GM12801 (cell line): Measurements from ENCODE around the gene PPP1R10.

Experiments used
- TF ChIP-seq, protein P1 (sequence below): IDR thresholded peaks from one replicate; pipeline ENCODE4 v1.5.1; 2011; ENCODE audit warnings: control low read depth; ENCODE audit not compliant: insufficient read length; ENCODE audit errors: extremely low read depth

The PPP1R10 gene

GRCh38 chr6:30615219-30615957, 1.7 kb downstream of the PPP1R10 start:
- TF ChIP-seq, protein P1, sequence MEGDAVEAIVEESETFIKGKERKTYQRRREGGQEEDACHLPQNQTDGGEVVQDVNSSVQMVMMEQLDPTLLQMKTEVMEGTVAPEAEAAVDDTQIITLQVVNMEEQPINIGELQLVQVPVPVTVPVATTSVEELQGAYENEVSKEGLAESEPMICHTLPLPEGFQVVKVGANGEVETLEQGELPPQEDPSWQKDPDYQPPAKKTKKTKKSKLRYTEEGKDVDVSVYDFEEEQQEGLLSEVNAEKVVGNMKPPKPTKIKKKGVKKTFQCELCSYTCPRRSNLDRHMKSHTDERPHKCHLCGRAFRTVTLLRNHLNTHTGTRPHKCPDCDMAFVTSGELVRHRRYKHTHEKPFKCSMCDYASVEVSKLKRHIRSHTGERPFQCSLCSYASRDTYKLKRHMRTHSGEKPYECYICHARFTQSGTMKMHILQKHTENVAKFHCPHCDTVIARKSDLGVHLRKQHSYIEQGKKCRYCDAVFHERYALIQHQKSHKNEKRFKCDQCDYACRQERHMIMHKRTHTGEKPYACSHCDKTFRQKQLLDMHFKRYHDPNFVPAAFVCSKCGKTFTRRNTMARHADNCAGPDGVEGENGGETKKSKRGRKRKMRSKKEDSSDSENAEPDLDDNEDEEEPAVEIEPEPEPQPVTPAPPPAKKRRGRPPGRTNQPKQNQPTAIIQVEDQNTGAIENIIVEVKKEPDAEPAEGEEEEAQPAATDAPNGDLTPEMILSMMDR = no peak

- TF ChIP-seq, protein P1 = no peak
Observed at GRCh38 chr6:30614843-30615218, 2.2 kb downstream of the PPP1R10 start.

DNA sequence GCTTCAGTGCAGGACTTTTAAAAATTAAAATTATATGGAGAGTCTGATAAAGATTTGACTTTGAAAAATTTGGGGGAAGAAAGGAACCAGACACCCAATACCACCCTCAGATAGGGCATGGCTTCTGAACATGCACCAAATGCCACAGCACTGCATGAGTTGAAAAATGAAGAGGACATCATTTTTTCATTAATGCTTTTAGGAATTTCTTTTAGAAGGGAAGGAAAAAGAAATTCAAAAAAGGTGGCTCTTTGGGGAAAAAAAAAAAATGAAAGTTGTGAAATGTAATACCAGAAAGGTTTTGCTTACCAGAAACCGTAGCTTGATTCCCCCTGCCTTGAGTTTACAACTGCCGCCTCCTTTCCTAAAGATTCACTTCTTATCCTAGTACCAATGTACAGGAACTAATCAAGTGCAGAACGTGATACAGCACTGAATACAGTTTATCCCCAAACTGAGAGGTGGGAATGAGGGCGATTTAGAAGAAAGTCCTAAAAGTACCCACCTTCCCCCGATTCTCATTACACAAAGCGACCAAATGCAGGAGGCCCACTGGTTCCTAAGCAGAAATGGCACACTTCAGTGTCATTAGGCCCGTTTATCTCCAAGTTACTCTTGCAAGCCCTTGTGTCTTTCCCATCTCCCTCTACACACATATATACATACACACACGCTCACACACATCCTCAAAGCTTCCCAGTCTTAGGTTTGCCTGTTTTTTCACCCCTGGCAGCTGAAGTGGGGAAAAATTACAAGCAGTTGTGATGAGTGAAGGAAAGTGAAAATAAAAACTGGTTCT, 2.8 kb downstream of the PPP1R10 start:
- TF ChIP-seq, protein P1 = no peak

- TF ChIP-seq, protein P1 = no peak
Observed at GRCh38 chr6:30613251-30614043, 3.6 kb downstream of the PPP1R10 start.

DNA sequence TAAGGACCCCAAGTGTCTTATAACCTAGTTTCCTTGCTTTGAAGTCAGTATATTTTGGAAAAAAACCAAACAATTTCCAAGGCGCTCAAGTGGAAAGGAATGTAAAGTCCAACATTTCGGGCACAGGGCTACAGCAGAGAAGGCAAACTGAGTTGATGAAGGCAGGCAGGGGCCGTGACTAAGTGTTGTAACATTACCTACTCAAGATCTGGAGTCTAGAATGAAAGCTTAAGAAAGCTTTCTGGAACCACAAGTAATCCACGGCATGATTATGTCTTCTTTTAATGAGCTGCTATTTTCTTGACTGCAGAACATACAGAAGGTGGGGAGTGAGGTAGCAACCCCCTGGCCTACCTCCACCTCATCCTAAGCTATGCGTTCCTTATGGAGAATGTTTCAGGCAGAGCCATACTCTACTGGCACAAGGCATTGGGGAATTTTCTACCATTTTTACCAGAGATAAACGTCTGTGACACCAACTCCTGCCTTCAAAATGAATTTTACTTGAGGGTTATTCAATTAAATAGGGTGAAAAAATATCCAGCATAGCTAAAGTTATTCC, 4.3 kb downstream of the PPP1R10 start:
- TF ChIP-seq, protein P1 = no peak

GRCh38 chr6:30612213-30612612, 4.8 kb downstream of the PPP1R10 start:
- TF ChIP-seq, protein P1 = no peak

GRCh38 chr6:30611856-30612194, 5.2 kb downstream of the PPP1R10 start:
- TF ChIP-seq, protein P1 = no peak
